ENCODE measurements around the gene POTEH.
"Not testable (repeated sequence)": the region's sequence is repeated elsewhere in the genome, so short reads cannot be mapped to it uniquely, and the experiment has no call there.

Gene POTEH

DNA sequence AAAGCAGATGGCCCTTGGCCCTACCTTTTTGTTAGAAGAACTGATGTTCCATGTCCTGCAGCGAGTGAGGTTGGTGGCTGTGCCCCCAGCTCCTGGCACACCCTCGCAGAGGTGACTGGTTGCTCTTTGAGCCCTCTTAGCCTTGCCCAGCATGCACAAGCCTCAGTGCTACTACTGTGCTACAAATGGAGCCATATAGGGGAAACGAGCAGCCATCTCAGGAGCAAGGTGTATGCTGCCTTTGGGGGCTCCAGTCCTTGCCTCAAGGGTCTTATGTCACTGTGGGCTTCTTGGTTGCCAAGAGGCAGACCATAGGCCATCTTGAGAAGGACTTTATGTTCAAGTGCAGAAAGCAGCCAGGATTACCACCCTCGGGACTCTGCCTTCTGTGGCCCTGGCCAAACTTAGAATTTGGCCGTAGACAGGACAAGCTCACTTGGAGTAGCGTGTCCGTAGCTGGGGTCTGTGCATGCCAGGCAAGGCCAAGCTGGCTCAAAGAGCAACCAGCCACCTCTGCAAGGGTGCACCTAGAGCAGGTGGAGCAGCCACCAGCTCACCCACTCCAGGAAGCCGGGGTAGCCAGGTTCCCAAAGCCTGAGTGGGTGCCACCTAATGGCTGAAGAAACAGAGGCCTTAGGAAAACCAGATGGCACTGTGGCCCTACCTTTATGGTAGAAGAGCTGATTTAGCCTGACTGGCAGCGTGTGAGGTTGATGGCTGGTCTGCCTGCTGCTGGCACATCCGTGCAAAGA lies 48.5 kb downstream of the POTEH start:
- not testable (repeated sequence) for DNase-seq

DNA sequence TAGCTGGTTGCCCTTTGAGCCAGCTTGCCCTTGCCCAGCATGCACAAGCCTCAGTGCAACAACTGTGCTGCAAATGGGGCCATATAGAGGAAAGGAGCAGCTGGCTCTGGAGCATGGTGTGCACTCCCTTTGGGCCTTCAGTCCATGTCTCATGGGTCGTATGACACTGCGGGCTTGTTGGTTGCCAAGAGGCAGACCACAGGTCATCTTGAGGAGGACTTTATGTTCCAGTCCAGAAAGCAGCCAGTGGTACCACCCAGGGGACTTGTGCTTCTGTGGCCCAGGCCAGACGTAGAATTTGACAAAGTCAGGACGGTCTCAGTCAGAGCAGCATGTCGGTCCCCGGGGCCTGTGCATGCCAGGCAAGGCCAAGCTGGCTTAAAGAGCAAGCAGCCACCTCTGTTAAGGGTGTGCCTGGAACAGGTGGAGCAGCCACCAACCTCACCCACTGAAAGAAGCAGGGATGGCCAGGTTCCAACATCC lies 49.1 kb downstream of the POTEH start:
- DNase-seq = not testable (repeated sequence)

DNA sequence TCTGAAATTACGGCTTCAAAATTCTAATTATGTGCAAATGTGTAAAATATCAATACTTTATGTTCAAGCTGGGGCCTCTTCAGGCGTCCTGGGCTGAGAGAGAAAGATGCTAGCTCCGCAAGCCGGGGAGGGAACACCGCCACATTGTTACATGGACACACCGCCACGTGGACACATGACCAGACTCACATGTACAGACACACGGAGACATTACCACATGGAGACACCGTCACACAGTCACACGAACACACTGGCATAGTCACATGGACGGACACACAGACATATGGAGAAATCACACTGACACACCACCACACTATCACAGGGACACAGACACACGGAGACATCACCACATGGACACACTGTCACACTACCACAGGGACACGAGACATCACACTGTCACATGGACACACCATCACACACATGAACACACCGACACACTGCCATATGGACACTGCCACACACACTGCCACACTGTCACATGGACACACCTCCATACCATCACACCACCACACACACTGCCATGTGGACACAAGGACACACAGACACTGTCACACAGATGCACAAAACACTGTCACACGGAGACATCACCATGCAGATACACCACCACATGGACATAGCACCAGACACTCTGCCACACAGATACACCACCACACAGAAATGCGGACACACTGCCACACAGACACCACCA lies 58.0 kb downstream of the POTEH start:
- DNase-seq = not testable (repeated sequence)

DNA sequence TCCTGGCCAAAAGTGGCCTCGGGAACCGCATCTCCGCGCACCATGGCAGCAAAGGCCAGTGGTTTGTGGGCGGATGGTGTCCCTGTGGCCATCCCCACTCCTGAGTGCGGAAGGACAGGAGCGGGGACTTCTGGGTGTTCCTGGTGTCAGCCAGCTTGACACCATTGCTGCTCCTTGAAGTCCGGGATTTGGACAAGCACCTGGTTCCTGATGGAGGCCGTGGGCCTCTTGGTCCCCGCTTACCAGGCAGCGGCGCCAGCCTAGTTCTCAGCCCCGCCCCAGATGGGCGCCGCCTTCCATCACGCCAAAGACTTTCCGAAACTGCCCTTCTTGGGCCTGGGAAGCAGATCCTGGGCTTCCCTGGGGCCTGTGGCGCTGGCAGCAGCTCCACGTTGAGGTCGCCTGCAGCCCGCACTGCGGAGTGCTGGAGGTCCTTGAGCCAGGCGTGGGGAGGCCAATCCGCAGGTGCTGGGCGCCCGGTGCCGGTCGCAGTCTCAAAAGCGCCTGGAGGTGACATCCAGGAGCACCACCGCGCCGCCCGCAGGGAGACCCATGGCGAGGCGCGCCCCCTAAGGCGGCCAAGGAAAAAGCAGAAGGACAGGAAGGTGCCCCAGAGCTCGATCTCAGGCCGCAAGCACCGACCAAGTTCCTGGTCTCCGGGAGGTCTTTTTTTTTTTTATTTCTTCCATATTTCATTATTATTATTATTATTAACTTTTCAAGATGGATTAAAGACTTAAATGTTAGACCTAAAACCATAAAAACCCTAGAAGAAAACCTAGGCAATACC lies 59.5 kb downstream of the POTEH start:
- DNase-seq = not testable (repeated sequence)

DNA sequence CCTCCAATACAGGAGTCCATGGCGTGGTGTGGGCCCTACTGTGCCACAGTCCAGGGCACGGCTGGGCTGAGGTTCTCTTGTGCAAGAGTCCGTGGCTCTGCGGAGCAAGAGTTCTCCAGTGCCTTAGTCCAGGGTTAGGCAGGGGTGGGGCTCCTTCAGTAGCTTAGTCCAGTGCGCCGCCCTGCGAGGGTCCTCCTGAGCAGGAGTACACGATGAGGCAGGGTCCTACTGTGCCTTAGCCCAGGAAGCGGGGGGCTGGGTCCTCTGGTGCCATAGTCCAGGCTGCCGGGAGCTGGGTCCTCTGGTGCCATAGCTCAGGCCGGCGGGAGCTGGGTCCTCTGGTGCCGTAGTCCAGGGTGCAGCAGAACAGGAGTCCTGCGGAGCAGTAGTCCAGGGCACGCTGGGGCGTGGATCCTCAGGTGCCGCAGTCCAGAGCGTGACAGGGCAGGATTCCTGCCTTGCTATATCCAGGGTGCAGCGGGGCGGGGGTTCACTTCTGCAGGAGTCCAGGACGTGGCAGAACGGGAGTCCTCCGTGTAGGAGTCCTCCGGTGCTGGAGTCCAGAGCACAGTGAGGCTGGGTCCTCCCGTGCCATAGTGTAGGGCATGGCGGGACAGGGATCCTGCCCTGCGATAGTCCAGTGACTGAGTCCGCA lies 69.7 kb downstream of the POTEH start:
- not testable (repeated sequence) for DNase-seq

DNA sequence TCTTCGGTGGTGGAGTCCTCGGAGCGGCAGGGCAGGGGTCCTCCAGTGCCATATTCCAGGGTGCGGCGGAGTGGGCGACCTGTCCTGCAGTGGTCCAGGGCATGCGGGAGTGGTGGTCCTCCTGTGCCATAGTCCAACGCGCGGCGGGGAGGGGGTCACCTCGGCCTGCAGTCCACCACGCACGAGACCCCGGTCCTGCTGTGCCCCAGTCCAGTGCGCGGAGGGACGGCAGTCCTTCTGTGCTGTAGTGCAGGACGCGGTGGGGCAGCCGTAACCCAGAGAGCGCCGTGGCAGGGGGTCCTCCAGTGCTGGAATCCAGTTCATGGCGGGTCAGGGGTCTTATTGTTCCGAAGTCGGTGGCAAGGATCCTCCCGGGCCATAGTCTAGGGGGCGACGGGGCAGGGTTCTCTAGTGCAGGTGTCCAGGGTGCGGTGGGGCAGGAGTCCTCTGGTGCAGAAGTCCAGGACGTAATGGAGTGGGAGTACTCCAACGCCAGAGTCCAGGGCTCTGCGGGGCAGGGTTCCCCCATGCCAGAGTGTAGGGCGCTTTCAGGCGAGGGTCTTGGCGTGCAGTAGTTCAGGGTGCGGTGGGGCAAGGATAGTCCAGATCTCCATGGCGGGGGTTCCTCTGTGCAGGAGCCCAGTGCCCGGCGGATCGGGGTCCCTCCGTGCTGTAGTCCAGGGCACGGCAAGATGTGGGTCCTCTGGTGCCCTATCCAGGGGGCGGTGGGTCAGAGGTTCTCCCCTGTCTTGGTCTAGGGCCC lies 70.7 kb downstream of the POTEH start:
- DNase-seq = not testable (repeated sequence)

DNA sequence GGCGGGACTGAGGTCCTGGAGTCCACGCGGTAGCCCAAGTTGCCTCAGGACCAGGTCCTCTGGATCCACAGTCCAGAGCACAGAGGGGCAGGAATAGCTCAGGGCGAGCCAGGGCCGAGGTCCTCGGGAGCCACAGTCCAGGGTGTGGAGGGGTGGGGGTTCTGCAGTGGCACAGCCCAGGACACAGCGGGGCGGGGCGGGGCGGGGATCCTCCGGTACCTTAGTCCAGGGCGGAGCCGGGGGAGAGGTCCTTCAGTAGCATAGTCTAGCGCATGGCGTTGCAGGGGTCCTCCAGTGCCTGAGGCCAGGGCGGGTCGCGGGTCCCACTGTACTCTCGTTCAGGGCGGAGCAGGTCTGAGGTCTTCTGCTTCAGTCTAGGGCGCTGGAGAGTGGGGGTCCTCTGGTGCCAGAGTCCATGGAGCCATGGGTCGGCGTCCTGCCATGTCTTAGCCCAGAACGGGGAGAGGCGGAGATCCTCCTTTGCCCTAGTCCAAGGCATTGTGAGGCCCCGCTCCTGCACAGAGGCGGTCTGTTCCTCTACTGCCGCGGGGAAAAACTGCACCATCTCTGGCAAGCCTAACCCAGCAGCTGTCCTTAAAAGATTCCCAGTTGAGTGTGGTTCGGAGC lies 71.4 kb downstream of the POTEH start:
- not testable (repeated sequence) for DNase-seq

DNA sequence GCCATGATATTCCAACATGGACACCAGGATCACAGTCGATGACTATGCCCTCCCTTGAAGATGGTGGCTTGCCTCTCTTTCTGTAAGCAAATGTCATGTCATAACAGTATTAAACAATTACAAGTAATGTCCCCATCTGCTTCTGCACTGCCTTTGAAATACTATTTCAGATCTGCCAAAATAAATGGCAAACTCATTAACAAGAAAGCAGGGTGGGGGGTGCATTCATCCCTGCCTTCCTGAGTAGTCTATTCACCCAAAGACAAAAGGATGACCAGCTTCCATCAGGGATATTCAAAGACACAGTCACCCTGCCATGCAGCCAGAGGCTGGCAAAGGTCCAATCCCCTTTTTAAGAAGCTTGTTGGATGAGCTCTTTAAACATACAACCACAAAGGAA lies 73.7 kb downstream of the POTEH start:
- DNase-seq = not testable (repeated sequence)

Data from stimulated activated CD4-positive, alpha-beta T cell treated with anti-CD3 and anti-CD28 coated beads, Interleukin-2, amount 100 ng/mL, for 48 hours (primary cell).